NB4 (cell line): ENCODE data around the gene ENOSF1.

ENCODE experiments used
- DNase-seq: peaks from one replicate; pipeline ENCODE4 v3.0.0; 2010; ENCODE audit warnings: low read depth
- H3K4me3 ChIP-seq: one replicate; pipeline ENCODE4 v1.5.1; 2011; ENCODE audit warnings: mild to moderate bottlenecking, low read depth, low read length, moderate library complexity
- MYC ChIP-seq: IDR thresholded peaks from 2 replicates; pipeline ENCODE4 v1.6.1; 2011; ENCODE audit warnings: low read depth, low read length
- POLR2A ChIP-seq: IDR thresholded peaks from 2 replicates; pipeline ENCODE4 v1.6.1; 2011; ENCODE audit warnings: mild to moderate bottlenecking; ENCODE audit not compliant: insufficient read length; ENCODE audit errors: extremely low read depth
- TF ChIP-seq, protein P1 (sequence below): IDR thresholded peaks from one replicate; pipeline ENCODE4 v1.5.1; 2012; ENCODE audit warnings: low read depth, low read length
- TF ChIP-seq, protein P2 (sequence below): IDR thresholded peaks from 2 replicates; pipeline ENCODE4 v1.6.1; 2011; ENCODE audit warnings: low read depth, low read length

Gene ENOSF1

DNA sequence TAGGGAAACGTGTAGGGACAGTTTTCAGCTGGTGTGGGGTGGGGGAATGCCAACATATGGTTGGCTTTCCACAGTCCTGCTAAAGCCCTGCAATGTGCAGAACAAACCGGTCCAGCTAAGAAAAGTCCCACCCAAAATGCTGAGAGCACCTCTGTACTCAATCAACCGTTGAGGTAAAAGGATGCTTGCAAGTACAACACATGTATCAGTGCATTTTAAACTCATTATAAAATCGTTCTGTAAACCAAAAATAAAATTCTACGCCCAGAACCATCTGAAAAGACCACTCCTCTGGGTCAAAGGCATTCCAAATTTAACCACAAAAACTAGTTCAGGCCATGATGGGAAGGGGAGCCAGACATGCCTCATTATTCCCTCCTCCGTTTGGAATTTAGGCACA lies 57.0 kb downstream of the ENOSF1 start:
- H3K4me3 ChIP-seq = peak overlapping the region; percentile 91
- DNase-seq = no peak
- TF ChIP-seq, protein P1, sequence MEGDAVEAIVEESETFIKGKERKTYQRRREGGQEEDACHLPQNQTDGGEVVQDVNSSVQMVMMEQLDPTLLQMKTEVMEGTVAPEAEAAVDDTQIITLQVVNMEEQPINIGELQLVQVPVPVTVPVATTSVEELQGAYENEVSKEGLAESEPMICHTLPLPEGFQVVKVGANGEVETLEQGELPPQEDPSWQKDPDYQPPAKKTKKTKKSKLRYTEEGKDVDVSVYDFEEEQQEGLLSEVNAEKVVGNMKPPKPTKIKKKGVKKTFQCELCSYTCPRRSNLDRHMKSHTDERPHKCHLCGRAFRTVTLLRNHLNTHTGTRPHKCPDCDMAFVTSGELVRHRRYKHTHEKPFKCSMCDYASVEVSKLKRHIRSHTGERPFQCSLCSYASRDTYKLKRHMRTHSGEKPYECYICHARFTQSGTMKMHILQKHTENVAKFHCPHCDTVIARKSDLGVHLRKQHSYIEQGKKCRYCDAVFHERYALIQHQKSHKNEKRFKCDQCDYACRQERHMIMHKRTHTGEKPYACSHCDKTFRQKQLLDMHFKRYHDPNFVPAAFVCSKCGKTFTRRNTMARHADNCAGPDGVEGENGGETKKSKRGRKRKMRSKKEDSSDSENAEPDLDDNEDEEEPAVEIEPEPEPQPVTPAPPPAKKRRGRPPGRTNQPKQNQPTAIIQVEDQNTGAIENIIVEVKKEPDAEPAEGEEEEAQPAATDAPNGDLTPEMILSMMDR = no peak
- TF ChIP-seq, protein P2, sequence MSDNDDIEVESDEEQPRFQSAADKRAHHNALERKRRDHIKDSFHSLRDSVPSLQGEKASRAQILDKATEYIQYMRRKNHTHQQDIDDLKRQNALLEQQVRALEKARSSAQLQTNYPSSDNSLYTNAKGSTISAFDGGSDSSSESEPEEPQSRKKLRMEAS = no peak
- TF ChIP-seq MYC = no peak
- TF ChIP-seq POLR2A = no peak

DNA sequence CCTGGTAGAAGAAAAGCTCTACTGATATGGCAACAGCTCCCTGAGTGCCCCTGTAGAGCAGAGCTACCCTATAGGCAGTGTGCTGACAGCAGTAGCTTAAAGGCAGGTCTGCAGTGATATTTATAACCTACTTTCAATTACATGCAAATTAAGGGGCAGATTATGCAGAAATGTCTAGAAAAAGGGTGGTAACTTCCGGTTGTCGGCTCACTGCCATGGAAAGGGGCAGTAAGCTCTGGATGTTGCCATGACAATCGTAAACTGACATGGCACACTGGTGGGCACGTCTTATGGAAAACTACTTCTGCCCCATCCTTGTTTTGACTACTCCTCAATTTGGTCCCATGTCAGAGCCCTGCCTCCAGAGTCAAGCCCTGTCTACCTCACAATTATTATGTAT lies 57.8 kb downstream of the ENOSF1 start:
- TF ChIP-seq POLR2A = no peak
- no peak for TF ChIP-seq MYC
- TF ChIP-seq, protein P1 = no peak
- TF ChIP-seq, protein P2 = no peak
- no peak overlapping the region for H3K4me3 ChIP-seq
- no peak for DNase-seq

DNA sequence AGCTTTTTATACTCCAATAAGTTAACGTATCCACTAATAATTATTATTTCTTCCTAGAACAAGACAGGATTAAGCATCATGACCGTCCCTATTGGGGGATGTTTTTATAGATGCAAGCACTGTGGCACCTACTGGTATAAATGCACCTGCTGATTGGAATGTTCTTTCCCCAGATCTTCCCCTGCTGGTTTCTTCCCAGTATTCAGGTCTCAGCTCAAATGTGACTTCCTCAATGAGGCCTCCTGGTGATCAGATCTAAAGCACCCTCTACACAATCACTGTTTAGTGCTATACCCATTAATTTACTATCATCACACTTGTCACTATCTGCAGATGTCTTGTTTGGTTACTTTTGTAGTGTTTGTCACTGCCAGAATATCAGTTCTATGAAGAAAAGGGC lies 58.9 kb downstream of the ENOSF1 start:
- H3K4me3 ChIP-seq = no peak overlapping the region
- DNase-seq = no peak
- TF ChIP-seq, protein P1 = no peak

DNA sequence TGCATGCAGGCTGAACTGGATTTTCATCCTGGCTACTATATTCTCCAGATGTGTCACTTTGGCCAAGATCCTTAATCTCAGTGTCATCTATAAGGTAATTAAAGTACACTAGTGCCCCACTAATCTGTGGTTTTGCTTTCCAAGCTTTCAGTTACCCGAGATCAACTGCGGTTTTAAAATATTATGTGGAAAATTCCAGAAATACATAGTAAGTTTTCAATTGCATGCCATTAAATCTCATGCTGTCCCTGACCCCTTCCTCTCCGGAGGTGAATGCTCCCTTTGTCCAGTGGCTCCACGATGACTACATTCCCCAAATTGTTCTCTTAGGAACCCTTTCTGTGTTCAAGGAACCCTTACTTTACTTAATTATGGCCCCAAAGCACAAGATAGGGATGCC lies 60.3 kb downstream of the ENOSF1 start:
- TF ChIP-seq, protein P1 = no peak
- no peak for TF ChIP-seq MYC
- no peak for DNase-seq
- H3K4me3 ChIP-seq = no peak overlapping the region

DNA sequence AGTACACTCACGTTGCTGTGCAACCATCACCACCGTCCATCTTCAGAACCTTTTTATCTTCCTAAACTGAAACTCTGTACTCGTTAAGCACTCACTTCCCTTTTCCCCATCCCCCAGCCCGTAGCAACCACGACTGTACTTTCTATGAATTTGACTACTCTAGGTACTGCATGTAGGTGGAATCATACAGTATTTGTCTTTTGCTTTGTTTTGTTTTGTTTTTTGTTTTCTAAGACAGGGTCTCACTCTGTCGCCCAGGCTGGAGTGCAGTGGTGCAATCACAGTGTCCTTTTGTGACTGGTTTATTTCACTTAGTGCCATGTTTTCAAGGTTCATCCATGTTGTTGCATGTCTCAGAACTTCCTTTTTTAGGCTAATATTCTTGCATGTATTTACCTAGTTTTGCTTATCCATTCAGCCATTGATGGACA lies 62.0 kb downstream of the ENOSF1 start:
- TF ChIP-seq, protein P2 = no peak
- TF ChIP-seq MYC (no peak), POLR2A (no peak)
- TF ChIP-seq, protein P1 = no peak
- DNase-seq = peak; percentile 77
- peak overlapping the region; percentile 23 for H3K4me3 ChIP-seq

DNA sequence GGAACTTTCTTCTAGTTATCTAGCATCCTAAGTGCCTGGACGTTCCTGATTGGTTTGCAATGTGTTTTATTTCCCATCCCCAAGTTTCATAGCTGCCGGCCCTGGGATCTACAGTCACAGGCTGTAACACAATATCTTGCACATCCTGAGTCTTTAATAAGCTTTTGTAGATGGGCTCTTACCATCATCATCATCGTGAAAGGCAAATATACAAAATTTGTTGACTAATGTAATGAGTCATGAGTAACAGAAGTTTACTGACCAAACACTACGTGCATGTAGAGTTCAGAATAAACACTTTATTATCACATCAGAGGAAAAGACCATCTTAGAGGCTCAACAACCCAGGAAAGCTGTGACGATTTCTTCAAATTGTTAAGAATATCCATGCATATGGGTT lies 63.1 kb downstream of the ENOSF1 start:
- TF ChIP-seq, protein P2 = no peak
- TF ChIP-seq MYC = no peak
- TF ChIP-seq, protein P1 = no peak
- no peak for TF ChIP-seq POLR2A
- no peak for DNase-seq
- no peak overlapping the region for H3K4me3 ChIP-seq
